Mesenchymal stem cell (in vitro differentiated cells and primary cell): ENCODE data around the gene ARL10.

Experiments
- DNase-seq: peaks from one replicate; pipeline ENCODE4 v3.0.0-alpha.2; 2013
- H2AFZ ChIP-seq: one replicate; pipeline ENCODE4 v1.6.1; 2013; ENCODE audit warnings: low read depth, mild to moderate bottlenecking, control low read depth, inconsistent platforms, low read length, moderate library complexity
- H2AK5ac ChIP-seq: 2 replicates; pipeline ENCODE4 v1.6.1; 2013; ENCODE audit warnings: low read length, moderate library complexity, mild to moderate bottlenecking, inconsistent platforms; ENCODE audit not compliant: severe bottlenecking
- H2BK120ac ChIP-seq: one replicate; pipeline ENCODE4 v1.6.1; 2013; ENCODE audit warnings: low read depth, mild to moderate bottlenecking, inconsistent platforms, low read length, moderate library complexity
- H2BK12ac ChIP-seq, 2 experiments: one replicate each; pipeline ENCODE4 v1.6.1; 2013; ENCODE audit warnings: inconsistent platforms in 2 of 2, low read length in 2 of 2, mild to moderate bottlenecking in 2 of 2, moderate library complexity in 2 of 2, control low read depth in 1 of 2
- H2BK15ac ChIP-seq: one replicate; pipeline ENCODE4 v1.6.1; 2013; ENCODE audit warnings: mild to moderate bottlenecking, low read depth, inconsistent platforms; ENCODE audit not compliant: poor library complexity, severe bottlenecking
- H2BK5ac ChIP-seq: 2 replicates; pipeline ENCODE4 v1.6.1; 2013; ENCODE audit warnings: low read depth, mild to moderate bottlenecking, low read length, control low read depth, inconsistent platforms; ENCODE audit not compliant: poor library complexity, severe bottlenecking
- H3K14ac ChIP-seq, 2 experiments: one replicate each; pipeline ENCODE4 v1.6.1; 2013; ENCODE audit warnings: inconsistent platforms in 2 of 2, low read length in 2 of 2, control low read depth in 1 of 2, mild to moderate bottlenecking in 1 of 2, moderate library complexity in 1 of 2
- H3K18ac ChIP-seq, 2 experiments: one replicate each; pipeline ENCODE4 v1.6.1; 2013; ENCODE audit warnings: inconsistent platforms in 2 of 2, low read length in 2 of 2, control low read depth in 1 of 2, low read depth in 1 of 2, mild to moderate bottlenecking in 1 of 2
- H3K23ac ChIP-seq, 2 experiments: one replicate each; pipeline ENCODE4 v1.6.1; 2013; ENCODE audit warnings: inconsistent platforms in 2 of 2, low read length in 2 of 2, mild to moderate bottlenecking in 2 of 2, moderate library complexity in 2 of 2, control low read depth in 1 of 2
- H3K27ac ChIP-seq: 2 replicates; pipeline ENCODE4 v1.5.1; 2013; ENCODE audit warnings: mild to moderate bottlenecking, moderate library complexity, low read length, control low read depth, inconsistent platforms; ENCODE audit not compliant: poor library complexity, severe bottlenecking
- H3K27me3 ChIP-seq, 2 experiments: 2 replicates each; pipeline versions ENCODE4 v1.6.1 to v1.7.0; 2013; ENCODE audit warnings: low read length in 2 of 2, mild to moderate bottlenecking in 2 of 2, moderate library complexity in 2 of 2, control low read depth in 1 of 2, inconsistent platforms in 1 of 2; ENCODE audit not compliant: control insufficient read depth in 1 of 2, insufficient read depth in 1 of 2
- H3K36me3 ChIP-seq, 2 experiments: 2 replicates each; pipeline versions ENCODE4 v1.6.1 to v1.7.0; 2013; ENCODE audit warnings: low read length in 2 of 2, control low read depth in 1 of 2, inconsistent platforms in 1 of 2, low read depth in 1 of 2, mild to moderate bottlenecking in 1 of 2; ENCODE audit not compliant: insufficient read depth in 2 of 2, control insufficient read depth in 1 of 2
- H3K4ac ChIP-seq, 2 experiments: one replicate each; pipeline ENCODE4 v1.6.1; 2013; ENCODE audit warnings: inconsistent platforms in 2 of 2, low read length in 2 of 2, mild to moderate bottlenecking in 2 of 2, moderate library complexity in 2 of 2, control low read depth in 1 of 2, low read depth in 1 of 2
- H3K4me1 ChIP-seq: 2 replicates; pipeline ENCODE4 v1.6.1; 2013; ENCODE audit warnings: low read depth, low read length, control low read depth; ENCODE audit not compliant: control insufficient read depth, insufficient read depth
- H3K4me2 ChIP-seq: 2 replicates; pipeline ENCODE4 v1.6.1; 2013; ENCODE audit warnings: low read length, mild to moderate bottlenecking, inconsistent platforms; ENCODE audit not compliant: poor library complexity, severe bottlenecking
- H3K4me3 ChIP-seq, 2 experiments: 2 replicates each; pipeline versions ENCODE4 v1.5.1 to v1.7.0; 2013; ENCODE audit warnings: low read length in 2 of 2, mild to moderate bottlenecking in 2 of 2, control low read depth in 1 of 2, low read depth in 1 of 2; ENCODE audit not compliant: insufficient read depth in 1 of 2
- H3K79me1 ChIP-seq: replicated peaks from 2 replicates; pipeline ENCODE4 v1.6.1; 2013; ENCODE audit warnings: mild to moderate bottlenecking, control low read depth, low read length, inconsistent platforms; ENCODE audit not compliant: poor library complexity, severe bottlenecking
- H3K9ac ChIP-seq: 2 replicates; pipeline ENCODE4 v1.7.0; 2013; ENCODE audit warnings: mild to moderate bottlenecking, low read length, moderate library complexity
- H3K9me3 ChIP-seq: 2 replicates; pipeline ENCODE4 v1.7.0; 2013; ENCODE audit warnings: mild to moderate bottlenecking, low read length; ENCODE audit not compliant: control insufficient read depth
- H4K8ac ChIP-seq: one replicate; pipeline ENCODE4 v1.6.1; 2013; ENCODE audit warnings: inconsistent platforms, mild to moderate bottlenecking, low read length, moderate library complexity
- H4K91ac ChIP-seq: one replicate; pipeline ENCODE4 v1.6.1; 2013; ENCODE audit warnings: mild to moderate bottlenecking, low read length, inconsistent platforms
- WGBS: methylation state at CpG from one replicate; pipeline ENCODE4 v1.1.7; 2013; ENCODE audit warnings: mixed read lengths; 5-methylcytosine and 5-hydroxymethylcytosine counted together

Gene ARL10

DNA sequence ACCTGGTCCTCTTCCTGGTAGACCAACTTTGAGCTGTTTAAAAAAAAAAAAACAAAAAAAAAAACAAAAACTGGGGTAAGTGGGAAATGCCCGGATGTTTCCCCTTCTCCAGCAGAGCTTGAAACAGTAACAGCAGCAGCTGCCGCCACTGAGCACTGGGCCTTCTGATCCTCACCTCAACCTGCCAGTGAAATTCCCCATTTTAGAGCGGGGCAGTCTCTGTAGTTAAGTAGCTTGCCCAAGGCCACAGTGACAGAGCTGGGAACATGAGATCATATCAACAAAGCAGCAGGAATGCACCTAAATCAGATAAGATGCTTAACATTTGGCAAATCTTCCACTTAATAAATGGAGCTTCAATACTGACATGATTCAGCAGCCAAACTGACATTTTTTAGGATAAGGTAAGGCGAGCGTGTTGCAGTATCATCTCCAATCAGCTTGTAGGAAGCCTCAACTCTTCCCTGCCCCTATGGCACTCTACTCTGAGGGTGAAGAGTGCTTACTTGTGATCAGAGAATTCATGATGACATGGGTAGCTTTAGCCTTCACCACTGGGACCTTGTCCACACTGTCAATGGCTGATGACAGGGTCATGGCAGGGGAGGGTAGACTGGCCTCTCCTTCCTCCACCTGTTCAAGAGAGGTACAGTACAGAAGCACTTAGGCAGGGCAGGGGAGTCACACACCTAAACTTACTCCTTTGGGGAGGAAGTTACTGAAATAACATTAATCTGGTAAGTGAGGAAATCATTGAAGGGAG is 13.0 kb upstream of the ARL10 start:
- Histone ChIP-seq H3K9me3 (no peaks in the 10 kb centered on the region), H2BK120ac (no peak overlapping the region), H4K8ac (no peak overlapping the region), H3K36me3 (peaks cover 70 to 94% of the 10 kb centered on the region in 2 experiments), H2BK15ac (no peak overlapping the region), H3K4me2 (no peak overlapping the region), H2BK12ac (no peak overlapping the region), H3K27me3 (no peaks in the 10 kb centered on the region), H3K4me1 (no peaks in the 10 kb centered on the region), H3K14ac (no peak overlapping the region), H3K27ac (no peak overlapping the region), H3K4ac (no peak overlapping the region), H3K9ac (no peak overlapping the region), H3K4me3 (no peak overlapping the region), H3K79me1 (peaks cover 47% of the 10 kb centered on the region), H4K91ac (no peak overlapping the region), H2BK5ac (no peak overlapping the region), H3K18ac (no peak overlapping the region), H2AK5ac (no peak overlapping the region), H3K23ac (no peak overlapping the region), H2AFZ (no peak overlapping the region)
- WGBS, result 99% methylated on average over 5 of the region's 5 CpGs
- DNase-seq, result peak; percentile 17

DNA sequence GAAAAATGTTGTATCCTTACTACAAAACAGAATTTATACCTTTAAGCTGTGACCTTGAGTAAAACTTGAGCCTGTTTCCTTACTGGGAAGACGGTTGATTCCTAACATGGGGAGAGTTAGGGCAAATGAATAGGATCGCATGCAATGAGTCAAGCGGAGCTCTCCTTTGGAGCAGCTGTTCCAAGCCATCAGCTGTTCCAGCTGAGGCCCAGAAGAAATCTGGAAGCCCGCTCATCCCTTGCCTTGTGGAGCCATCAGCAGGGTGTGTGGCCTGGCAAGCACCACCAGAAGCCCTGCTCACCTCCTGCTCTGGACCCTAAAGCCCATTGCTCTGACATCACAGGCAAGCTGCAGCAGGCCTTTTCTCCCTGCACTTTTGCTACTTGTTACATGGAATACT is 11.8 kb upstream of the ARL10 start:
- Histone ChIP-seq H3K27ac (no peak overlapping the region), H3K36me3 (peaks cover 65 to 94% of the 10 kb centered on the region in 2 experiments), H4K91ac (no peak overlapping the region), H3K14ac (no peak overlapping the region), H3K4ac (no peak overlapping the region), H3K4me2 (no peak overlapping the region), H3K27me3 (no peaks in the 10 kb centered on the region), H2BK15ac (no peak overlapping the region), H3K18ac (no peak overlapping the region), H3K23ac (no peak overlapping the region), H2AK5ac (no peak overlapping the region), H2BK5ac (no peak overlapping the region), H2AFZ (no peak overlapping the region), H3K4me1 (peaks cover 2% of the 10 kb centered on the region), H3K79me1 (peaks cover 39% of the 10 kb centered on the region), H2BK12ac (no peak overlapping the region), H4K8ac (no peak overlapping the region), H3K4me3 (no peak overlapping the region), H3K9me3 (no peaks in the 10 kb centered on the region), H3K9ac (no peak overlapping the region), H2BK120ac (no peak overlapping the region)
- no peak for DNase-seq
- 92% methylated on average over 4 of the region's 4 CpGs for WGBS

DNA sequence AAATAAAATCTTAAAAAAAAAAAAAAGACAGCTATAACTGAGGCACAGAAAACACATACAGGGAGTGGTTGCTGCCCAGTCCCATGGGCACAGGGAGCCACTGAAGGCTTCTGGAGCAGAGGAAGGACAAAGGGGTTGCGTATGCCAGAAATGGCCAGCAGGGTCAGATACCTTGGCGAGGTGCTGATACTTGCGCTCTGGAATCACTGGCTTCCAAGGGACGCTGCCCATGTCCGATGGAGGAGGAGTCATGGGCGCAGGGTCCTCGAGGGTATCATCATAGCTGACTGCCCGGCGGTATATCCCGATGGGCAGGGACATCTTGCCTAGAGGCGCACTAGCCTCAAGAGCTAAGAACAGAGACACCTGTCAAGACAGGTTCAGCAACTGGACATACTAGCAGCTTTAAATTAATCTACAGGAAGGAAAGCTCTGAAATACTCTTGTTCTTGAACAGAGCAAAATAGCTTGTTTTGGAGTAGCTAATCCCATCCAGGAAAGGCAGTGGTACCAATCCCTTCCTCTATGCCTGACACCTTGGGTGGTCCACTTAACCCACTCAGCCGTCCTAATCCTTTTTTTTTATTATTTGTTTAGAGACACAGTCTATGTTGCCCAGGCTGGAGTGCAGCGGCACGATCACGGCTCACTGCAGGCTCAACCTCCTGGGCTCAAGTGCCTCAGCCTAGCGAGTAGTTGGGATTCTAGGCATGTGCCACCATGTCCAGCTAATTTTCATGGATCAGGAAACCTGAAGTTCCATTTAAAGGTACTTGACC is 9.7 kb upstream of the ARL10 start:
- Histone ChIP-seq H3K4me3 (no peak overlapping the region), H3K14ac (no peak overlapping the region), H3K18ac (no peak overlapping the region), H4K91ac (no peak overlapping the region), H3K4me1 (peaks cover 2% of the 10 kb centered on the region), H2BK15ac (no peak overlapping the region), H3K27ac (no peak overlapping the region), H2AK5ac (no peak overlapping the region), H3K4me2 (no peak overlapping the region), H3K79me1 (peaks cover 23% of the 10 kb centered on the region), H3K27me3 (no peaks in the 10 kb centered on the region), H4K8ac (no peak overlapping the region), H2AFZ (no peak overlapping the region), H2BK12ac (no peak overlapping the region), H2BK120ac (no peak overlapping the region), H3K36me3 (peaks cover 52 to 76% of the 10 kb centered on the region in 2 experiments), H3K9me3 (no peaks in the 10 kb centered on the region), H3K4ac (no peak overlapping the region), H3K23ac (no peak overlapping the region), H3K9ac (no peak overlapping the region), H2BK5ac (no peak overlapping the region)
- no peak for DNase-seq
- WGBS, result 93% methylated on average over 15 of the region's 16 CpGs

DNA sequence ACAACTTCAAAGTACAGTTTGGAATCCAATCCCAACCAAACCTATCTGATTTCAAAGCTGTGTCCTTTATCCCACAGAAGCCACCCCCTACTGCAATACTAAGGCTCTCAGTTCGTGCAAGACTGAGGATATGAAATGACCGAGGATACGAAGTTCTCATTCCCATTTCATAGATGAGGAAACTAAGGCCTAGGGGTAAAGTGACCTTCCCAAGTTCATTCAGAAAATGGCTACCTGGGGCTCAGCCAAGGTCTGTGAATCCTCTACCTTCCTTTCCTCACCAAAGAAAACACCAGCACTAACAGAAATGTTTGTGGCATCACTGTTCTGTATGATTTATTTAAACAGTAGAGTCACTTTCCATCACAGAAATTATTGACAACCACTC is 9.1 kb upstream of the ARL10 start:
- DNase-seq, result no peak
- Histone ChIP-seq H3K14ac (no peak overlapping the region), H3K9ac (no peak overlapping the region), H2BK12ac (no peak overlapping the region), H3K36me3 (peaks cover 48 to 72% of the 10 kb centered on the region in 2 experiments), H2BK15ac (no peak overlapping the region), H3K4me2 (no peak overlapping the region), H3K4ac (no peak overlapping the region), H2BK120ac (no peak overlapping the region), H4K8ac (no peak overlapping the region), H3K27me3 (no peaks in the 10 kb centered on the region), H3K18ac (no peak overlapping the region), H3K4me1 (peaks cover 2% of the 10 kb centered on the region), H4K91ac (no peak overlapping the region), H2AK5ac (no peak overlapping the region), H3K23ac (no peak overlapping the region), H2BK5ac (no peak overlapping the region), H2AFZ (no peak overlapping the region), H3K79me1 (peaks cover 22% of the 10 kb centered on the region), H3K4me3 (no peak overlapping the region), H3K9me3 (no peaks in the 10 kb centered on the region), H3K27ac (no peak overlapping the region)
- 97% methylated on average over 3 of the region's 3 CpGs for WGBS
